GM19452 (cell line): ENCODE measurements around the gene SLC12A7.
A peak's percentile ranks its signal among the peaks of the same experiment; 100 is the strongest.

Experiments
- ATAC-seq: cut with Tn5 transposase; IDR thresholded peaks from one replicate; pipeline ENCODE4 v1.9.1; 2021; ENCODE audit not compliant: unreplicated experiment

SLC12A7 gene

GRCh38 chr5:1141834-1142233 lies 30.0 kb upstream of the SLC12A7 start:
- ATAC-seq: no peak

GRCh38 chr5:1140818-1141189 lies 28.9 kb upstream of the SLC12A7 start:
- ATAC-seq: no peak

- ATAC-seq: peak; percentile 52
Measured at GRCh38 chr5:1140171-1140817, 28.4 kb upstream of the SLC12A7 start.

GRCh38 chr5:1139331-1140170 lies 27.7 kb upstream of the SLC12A7 start:
- ATAC-seq: no peak

GRCh38 chr5:1138445-1139245 lies 26.8 kb upstream of the SLC12A7 start:
- ATAC-seq: no peak

GRCh38 chr5:1137567-1138444 lies 25.9 kb upstream of the SLC12A7 start:
- no peak for ATAC-seq

- no peak for ATAC-seq
Measured at GRCh38 chr5:1136814-1137213, 25.0 kb upstream of the SLC12A7 start.

- no peak for ATAC-seq
Measured at GRCh38 chr5:1135696-1136525, 24.0 kb upstream of the SLC12A7 start.

- peak; percentile 46 for ATAC-seq
Measured at GRCh38 chr5:1134478-1134877, 22.6 kb upstream of the SLC12A7 start.

- ATAC-seq: no peak
Measured at GRCh38 chr5:1133510-1134201, 21.8 kb upstream of the SLC12A7 start.

- no peak for ATAC-seq
Measured at GRCh38 chr5:1133108-1133507, 21.2 kb upstream of the SLC12A7 start.

GRCh38 chr5:1132570-1132969 lies 20.7 kb upstream of the SLC12A7 start:
- no peak for ATAC-seq

GRCh38 chr5:1131726-1132125 lies 19.9 kb upstream of the SLC12A7 start:
- ATAC-seq: no peak

- ATAC-seq: no peak
Measured at GRCh38 chr5:1131191-1131621, 19.3 kb upstream of the SLC12A7 start.

GRCh38 chr5:1130218-1130946 lies 18.5 kb upstream of the SLC12A7 start:
- ATAC-seq: no peak

GRCh38 chr5:1129711-1130055 lies 17.8 kb upstream of the SLC12A7 start:
- ATAC-seq: no peak

GRCh38 chr5:1128977-1129710 lies 17.3 kb upstream of the SLC12A7 start:
- ATAC-seq: no peak
